Measurements from ENCODE around the gene ULK3.
A peak's percentile ranks its signal among the peaks of the same experiment; 100 is the strongest.

ULK3 gene

DNA sequence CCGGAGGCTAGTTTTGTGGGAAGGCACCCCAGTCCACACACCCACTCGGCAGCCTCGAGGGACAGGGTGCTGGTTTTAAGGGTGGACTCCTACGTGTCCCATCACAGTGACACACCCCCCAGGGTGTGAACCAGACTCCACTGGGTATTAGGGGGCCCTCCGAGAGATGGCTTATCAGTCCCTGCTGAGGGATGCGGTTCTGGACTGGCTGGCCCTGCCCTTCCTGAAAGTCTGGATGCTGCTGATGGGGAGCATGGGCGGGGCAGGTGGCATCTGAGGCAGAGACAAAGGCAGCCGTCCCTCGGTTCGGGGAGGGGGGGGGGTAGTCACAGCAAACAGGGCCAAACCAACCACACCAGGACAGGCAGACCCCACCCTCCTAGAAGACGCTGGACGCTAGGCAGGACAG, 939 bp upstream of the ULK3 start:
- H3K4me3 ChIP-seq = peak overlapping the region; percentile 91
- peak overlapping the region; percentile 91 for H3K9ac ChIP-seq
- TF ChIP-seq Cebpa-rat (IDR thresholded peaks at IDR 0.05) = no peak
- no peaks in the 10 kb centered on the region for H3K27me3 ChIP-seq
- peaks cover 60% of the 10 kb centered on the region for H3K36me3 ChIP-seq
- H3K27ac ChIP-seq = peak overlapping the region; percentile 93
- peaks cover 88% of the 10 kb centered on the region for H3K4me1 ChIP-seq
- peaks cover 27% of the 10 kb centered on the region; the same call in 1 of the 2 replicates for H4K20me1 ChIP-seq
- no peaks in the 10 kb centered on the region for H3K9me3 ChIP-seq
- H3K4me2 ChIP-seq = peak overlapping the region; percentile 92

GRCh38 chr15:74843445-74843828, 481 bp upstream of the ULK3 start:
- Histone ChIP-seq H3K9ac (peak overlapping the region; percentile 91), H3K4me3 (peak overlapping the region; percentile 91), H3K4me2 (peak overlapping the region; percentile 92), H3K9me3 (no peaks in the 10 kb centered on the region), H3K27ac (peak overlapping the region; percentile 93), H4K20me1 (peaks cover 27% of the 10 kb centered on the region; the same call in 1 of the 2 replicates), H3K36me3 (peaks cover 60% of the 10 kb centered on the region), H3K27me3 (no peaks in the 10 kb centered on the region), H3K4me1 (peaks cover 91% of the 10 kb centered on the region)
- TF ChIP-seq Cebpa-rat (IDR thresholded peaks at IDR 0.05) = no peak

DNA sequence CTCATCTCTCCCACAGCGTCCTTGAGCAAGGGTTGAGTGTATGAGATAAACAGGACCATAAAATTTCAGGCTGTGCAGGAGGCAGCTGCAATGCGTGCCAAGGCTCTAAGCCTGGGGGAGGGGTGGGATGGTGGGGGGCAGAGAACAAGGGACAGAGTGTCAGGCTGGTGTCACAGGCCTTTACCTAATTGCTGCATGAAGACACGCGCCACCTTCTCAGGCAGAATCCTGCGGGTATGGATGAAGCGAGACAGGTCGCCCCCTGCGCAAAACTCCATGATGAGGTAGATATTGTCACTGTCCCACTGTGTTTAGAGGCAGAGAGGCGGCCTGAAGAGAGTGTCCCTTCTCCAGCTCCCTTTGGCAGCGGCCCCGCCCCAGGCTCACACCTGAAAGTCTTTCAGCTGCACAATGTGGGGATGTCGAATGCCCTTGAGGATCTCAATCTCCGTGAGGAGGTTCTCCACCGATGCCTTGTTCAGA, 1.0 kb downstream of the ULK3 start:
- Histone ChIP-seq H3K9ac (peak overlapping the region; percentile 91), H3K4me2 (peak overlapping the region; percentile 92), H3K4me1 (peaks cover 84% of the 10 kb centered on the region), H3K9me3 (no peaks in the 10 kb centered on the region), H3K4me3 (peak overlapping the region; percentile 91), H3K36me3 (peaks cover 60% of the 10 kb centered on the region), H3K27me3 (no peaks in the 10 kb centered on the region), H3K27ac (peak overlapping the region; percentile 93; the same call in 1 of the 2 replicates), H4K20me1 (peaks cover 27% of the 10 kb centered on the region; the same call in 1 of the 2 replicates)
- TF ChIP-seq Cebpa-rat (IDR thresholded peaks at IDR 0.05) = no peak

- Histone ChIP-seq H3K27ac (peak overlapping the region; percentile 51), H3K9ac (peak overlapping the region; percentile 91)
Observed at GRCh38 chr15:74840851-74841775, 1.8 kb downstream of the ULK3 start.

GRCh38 chr15:74839526-74840395, 3.2 kb downstream of the ULK3 start:
- Histone ChIP-seq H3K9me3 (no peaks in the 10 kb centered on the region), H3K27ac (peak overlapping the region; percentile 51), H3K4me1 (peaks cover 72% of the 10 kb centered on the region), H3K27me3 (no peaks in the 10 kb centered on the region), H4K20me1 (peaks cover 27% of the 10 kb centered on the region; the same call in 1 of the 2 replicates), H3K4me2 (peak overlapping the region; percentile 92), H3K9ac (no peak overlapping the region), H3K4me3 (no peak overlapping the region), H3K36me3 (peaks cover 57% of the 10 kb centered on the region)
- no peak for TF ChIP-seq Cebpa-rat (IDR thresholded peaks at IDR 0.05)

More at GRCh38 chr15:74840851-74841775, 1.8 kb downstream of the ULK3 start:
- peak overlapping the region; percentile 92 for H3K4me2 ChIP-seq
- no peak for TF ChIP-seq Cebpa-rat (IDR thresholded peaks at IDR 0.05)
- no peaks in the 10 kb centered on the region for H3K9me3 ChIP-seq
- peaks cover 61% of the 10 kb centered on the region for H3K36me3 ChIP-seq
- peaks cover 27% of the 10 kb centered on the region; the same call in 1 of the 2 replicates for H4K20me1 ChIP-seq
- no peaks in the 10 kb centered on the region for H3K27me3 ChIP-seq
- H3K4me1 ChIP-seq = peaks cover 78% of the 10 kb centered on the region
- peak overlapping the region; percentile 91; the same call in 1 of the 2 replicates for H3K4me3 ChIP-seq

GRCh38 chr15:74838746-74839525, 4.0 kb downstream of the ULK3 start:
- peaks cover 57% of the 10 kb centered on the region for H3K36me3 ChIP-seq
- TF ChIP-seq Cebpa-rat (IDR thresholded peaks at IDR 0.05) = no peak
- no peaks in the 10 kb centered on the region for H3K9me3 ChIP-seq
- H3K4me3 ChIP-seq = no peak overlapping the region
- peak overlapping the region; percentile 92 for H3K4me2 ChIP-seq
- peak overlapping the region; percentile 55 for H3K27ac ChIP-seq
- H3K4me1 ChIP-seq = peaks cover 72% of the 10 kb centered on the region
- no peaks in the 10 kb centered on the region for H3K27me3 ChIP-seq
- peaks cover 27% of the 10 kb centered on the region; the same call in 1 of the 2 replicates for H4K20me1 ChIP-seq
- H3K9ac ChIP-seq = peak overlapping the region; percentile 12; the same call in 1 of the 2 replicates

GRCh38 chr15:74838137-74838516, 4.8 kb downstream of the ULK3 start:
- peak overlapping the region; percentile 92; the same call in 1 of the 2 replicates for H3K4me2 ChIP-seq
- TF ChIP-seq Cebpa-rat (IDR thresholded peaks at IDR 0.05) = no peak
- no peak overlapping the region for H3K4me3 ChIP-seq
- peaks cover 27% of the 10 kb centered on the region; the same call in 1 of the 2 replicates for H4K20me1 ChIP-seq
- peak overlapping the region; percentile 55; the same call in 1 of the 2 replicates for H3K27ac ChIP-seq
- 0 out of 2 replicates have a peak overlapping the region, but pooled peaks have one; percentile 12 for H3K9ac ChIP-seq
- no peaks in the 10 kb centered on the region for H3K27me3 ChIP-seq
- H3K4me1 ChIP-seq = peaks cover 73% of the 10 kb centered on the region
- peaks cover 57% of the 10 kb centered on the region for H3K36me3 ChIP-seq
- no peaks in the 10 kb centered on the region for H3K9me3 ChIP-seq

GRCh38 chr15:74837482-74838136, 5.3 kb downstream of the ULK3 start:
- peaks cover 77% of the 10 kb centered on the region for H3K4me1 ChIP-seq
- no peak overlapping the region for H3K9ac ChIP-seq
- H3K4me3 ChIP-seq = no peak overlapping the region
- H3K36me3 ChIP-seq = peaks cover 57% of the 10 kb centered on the region
- no peak overlapping the region for H3K4me2 ChIP-seq
- no peak for TF ChIP-seq Cebpa-rat (IDR thresholded peaks at IDR 0.05)
- H3K27ac ChIP-seq = no peak overlapping the region
- peaks cover 27% of the 10 kb centered on the region; the same call in 1 of the 2 replicates for H4K20me1 ChIP-seq
- no peaks in the 10 kb centered on the region for H3K27me3 ChIP-seq
- H3K9me3 ChIP-seq = no peaks in the 10 kb centered on the region
